IMR-90 (cell line): ENCODE measurements around the gene CHPF. TPM values are rescaled to one million over a fixed set of nuclear protein-coding genes. Genes with fewer than 3 reads are reported as not detected.

Source experiments
- ATAC-seq: fragments of 200-7000 bp; cut with Tn5 transposase; 2 replicates; pipeline ENCODE4 v1.9.1; 2020; ENCODE audit warnings: low read depth, mild to moderate bottlenecking, moderate library complexity
- BruUV-seq: library from RNA; stranded (reverse); fragments of 400-500 nt; replicated peaks from 2 replicates; lab custom pipeline; 2021; lab: Mats Ljungman, UMichigan
- CTCF ChIA-PET: fragments of 300-600 bp; formaldehyde crosslinking; extraction: SDS; loops from one replicate; lab custom pipeline; 2021; ENCODE audit warnings: antibody characterized with exemption; lab: Yijun Ruan, JAX
- POLR2A ChIA-PET: fragments of 300-600 bp; sonication (Branson Sonifier 250); formaldehyde crosslinking; loops from one replicate; lab custom pipeline; 2022; ENCODE audit warnings: antibody characterized with exemption; ENCODE audit not compliant: unreplicated experiment; lab: Charles Lee
- DNase-seq: peaks from one replicate; pipeline ENCODE4 v3.0.0; 2013
- H2AFZ ChIP-seq: replicated peaks from 2 replicates; pipeline ENCODE3; 2013; ENCODE audit warnings: low read length, mild to moderate bottlenecking; ENCODE audit not compliant: poor library complexity
- H2AK5ac ChIP-seq: 2 replicates; pipeline ENCODE4 v1.6.1; 2013; ENCODE audit warnings: low read depth, low read length, inconsistent platforms
- H2AK9ac ChIP-seq: replicated peaks from 2 replicates; pipeline ENCODE3; 2013; ENCODE audit warnings: mild to moderate bottlenecking, low read depth, low read length, moderate library complexity; ENCODE audit not compliant: poor library complexity
- H2BK120ac ChIP-seq: 2 replicates; pipeline ENCODE4 v1.6.1; 2013; ENCODE audit warnings: low read depth, low read length, inconsistent platforms
- H2BK15ac ChIP-seq: 3 replicates; pipeline ENCODE4 v1.6.1; 2013; ENCODE audit warnings: low read depth, low read length, inconsistent platforms
- H2BK20ac ChIP-seq: 2 replicates; pipeline ENCODE4 v1.6.1; 2013; ENCODE audit warnings: low read depth, mild to moderate bottlenecking, inconsistent platforms, low read length, moderate library complexity
- H2BK5ac ChIP-seq: 2 replicates; pipeline ENCODE4 v1.6.1; 2013; ENCODE audit warnings: mild to moderate bottlenecking, low read depth, low read length, inconsistent platforms; ENCODE audit not compliant: poor library complexity, severe bottlenecking
- H3K14ac ChIP-seq: replicated peaks from 2 replicates; pipeline ENCODE4 v1.6.1; 2013; ENCODE audit warnings: low read depth, low read length, inconsistent platforms
- H3K18ac ChIP-seq: 2 replicates; pipeline ENCODE4 v1.6.1; 2013; ENCODE audit warnings: low read depth, low read length, control low read depth
- H3K23ac ChIP-seq: 2 replicates; pipeline ENCODE4 v1.6.1; 2013; ENCODE audit warnings: low read depth, low read length, inconsistent platforms
- H3K27ac ChIP-seq: 2 replicates; pipeline ENCODE4 v1.5.1; 2013; ENCODE audit warnings: mild to moderate bottlenecking, control low read depth, low read length; ENCODE audit not compliant: insufficient read depth
- H3K27me3 ChIP-seq: 2 replicates; pipeline ENCODE4 v1.6.1; 2013; ENCODE audit warnings: low read length; ENCODE audit not compliant: control insufficient read depth, insufficient read depth
- H3K36me3 ChIP-seq: 2 replicates; pipeline ENCODE4 v1.6.1; 2013; ENCODE audit warnings: low read length, mixed read lengths; ENCODE audit not compliant: control insufficient read depth, insufficient read depth
- H3K4ac ChIP-seq: 2 replicates; pipeline ENCODE4 v1.6.1; 2013; ENCODE audit warnings: low read depth, low read length, inconsistent platforms
- H3K4me1 ChIP-seq: 2 replicates; pipeline ENCODE4 v1.6.1; 2013; ENCODE audit warnings: low read length, mixed read lengths; ENCODE audit not compliant: control insufficient read depth, insufficient read depth
- H3K4me2 ChIP-seq: 2 replicates; pipeline ENCODE4 v1.6.1; 2013; ENCODE audit warnings: low read depth, mild to moderate bottlenecking, control low read depth, low read length, moderate library complexity
- H3K4me3 ChIP-seq: 2 replicates; pipeline ENCODE4 v1.5.1; 2013; ENCODE audit warnings: low read depth, mild to moderate bottlenecking, control low read depth, low read length, moderate library complexity; ENCODE audit not compliant: insufficient read depth
- H3K56ac ChIP-seq: 2 replicates; pipeline ENCODE4 v1.6.1; 2013; ENCODE audit warnings: low read length, inconsistent platforms; ENCODE audit not compliant: insufficient read depth; ENCODE audit errors: extremely low read depth
- H3K79me1 ChIP-seq, 2 experiments: 2 replicates each; pipeline ENCODE4 v1.6.1; 2013; ENCODE audit warnings: low read length in 2 of 2, inconsistent platforms in 1 of 2, low read depth in 1 of 2
- H3K9ac ChIP-seq: 2 replicates; pipeline ENCODE4 v1.6.1; 2013; ENCODE audit warnings: low read depth, low read length, control low read depth
- H3K9me1 ChIP-seq: 2 replicates; pipeline ENCODE4 v1.6.1; 2013; ENCODE audit warnings: low read length, inconsistent platforms; ENCODE audit not compliant: insufficient read depth
- H3K9me3 ChIP-seq: 2 replicates; pipeline ENCODE4 v1.6.1; 2013; ENCODE audit warnings: low read length; ENCODE audit not compliant: control insufficient read depth, insufficient read depth
- H4K20me1 ChIP-seq: 2 replicates; pipeline ENCODE4 v1.6.1; 2013; ENCODE audit warnings: low read length, inconsistent platforms; ENCODE audit not compliant: insufficient read depth
- H4K5ac ChIP-seq: 2 replicates; pipeline ENCODE4 v1.6.1; 2013; ENCODE audit warnings: mild to moderate bottlenecking, low read depth, low read length, control low read depth
- H4K8ac ChIP-seq, 2 experiments: 2 replicates each; pipeline ENCODE4 v1.6.1; 2013; ENCODE audit warnings: low read depth in 2 of 2, low read length in 2 of 2, control low read depth in 1 of 2, inconsistent platforms in 1 of 2
- H4K91ac ChIP-seq: 2 replicates; pipeline ENCODE4 v1.6.1; 2013; ENCODE audit warnings: low read depth, low read length, inconsistent platforms; ENCODE audit not compliant: insufficient read depth
- CTCF ChIP-seq: conservative IDR thresholded peaks from 2 replicates; pipeline ENCODE4 v1.5.1; 2012; ENCODE audit warnings: mild to moderate bottlenecking, low read depth, low read length, improper control_type of control experiment
- MXI1 ChIP-seq: IDR thresholded peaks from 2 replicates; pipeline ENCODE4 v1.6.1; 2012; ENCODE audit warnings: low read depth, mild to moderate bottlenecking, low read length, moderate library complexity, borderline replicate concordance
- NFE2L2 ChIP-seq: fragments of 150-350 bp; IDR thresholded peaks from 2 replicates; pipeline ENCODE4 v1.6.1; 2016; ENCODE audit warnings: low read depth, mild to moderate bottlenecking, low read length
- RAD21 ChIP-seq: IDR thresholded peaks from 2 replicates; pipeline ENCODE4 v1.6.1; 2012; ENCODE audit warnings: low read length, improper control_type of control experiment
- SMC3 ChIP-seq: fragments of 150-350 bp; IDR thresholded peaks from 2 replicates; pipeline ENCODE4 v1.6.1; 2016; ENCODE audit warnings: low read depth, mild to moderate bottlenecking, antibody characterized with exemption, low read length, moderate library complexity
- WGBS, 2 experiments: methylation state at CpG; one replicate each; pipeline versions ENCODE4 v1.1.5 to v1.1.7; 2013; ENCODE audit warnings: missing lambda C conversion rate in 2 of 2; ENCODE audit not compliant: insufficient read length in 1 of 2; ENCODE audit errors: extremely low coverage in 2 of 2; 5-methylcytosine and 5-hydroxymethylcytosine counted together
- dilution Hi-C: fragments of 300-500 bp; cut with HindIII; formaldehyde crosslinking; loops from one replicate; pipeline ENCODE4 v1.14.3; 2018; ENCODE audit warnings: low sequenced_read_pairs; ENCODE audit not compliant: unreplicated experiment
- in situ Hi-C: fragments of 300-500 bp; cut with MboI; formaldehyde crosslinking; loops from 3 replicates; pipeline ENCODE4 v1.14.3; 2019; ENCODE audit warnings: low sequenced_read_pairs, inconsistent platforms, mixed read lengths
- intact Hi-C: fragments of 100-400 bp; cut with micrococcal nuclease; formaldehyde crosslinking; loops from 2 replicates; pipeline ENCODE4 v1.10.0; 2022
- polyA plus RNA-seq, 3 experiments: library from polyadenylated mRNA; depleted of rRNA; stranded (reverse); fragments of >200 nt; gene quantifications; 2 replicates each; pipeline ENCODE4 v1.2.3, GENCODE V29; 2012; ENCODE audit warnings: low replicate concordance in 1 of 3
- total RNA-seq: library from RNA; depleted of rRNA; stranded (reverse); fragments of >200 nt; gene quantifications from 2 replicates; pipeline ENCODE4 v1.2.3, GENCODE V29; 2012

CHPF gene
- total and polyA plus RNA-seq, 2 of the 4 experiments (the other 2 are of a cell fraction) = 24.0 to 115 TPM

GRCh38 chr2:219570194-219570923 lies 26.8 kb upstream of the CHPF start:
- Histone ChIP-seq H3K79me1 (peaks cover 11 to 18% of the 10 kb centered on the region in 2 experiments), H2BK5ac (peak overlapping the region; percentile 81), H2AK9ac (peak overlapping the region; percentile 94), H3K14ac (no peak overlapping the region; the same call in 1 of the 2 replicates), H3K4me1 (peaks cover 10% of the 10 kb centered on the region), H4K8ac (peak overlapping the region; percentile 67 to 82), H2BK20ac (no peak overlapping the region), H3K9me3 (no peaks in the 10 kb centered on the region), H2BK15ac (no peak overlapping the region), H2AK5ac (peak overlapping the region; percentile 66; the same call in 1 of the 2 replicates), H3K4me3 (peak overlapping the region; percentile 94), H4K5ac (peak overlapping the region; percentile 33), H3K56ac (no peak overlapping the region), H2AFZ (peak overlapping the region; percentile 97), H3K4ac (peak overlapping the region; percentile 86), H3K27me3 (peaks cover 2% of the 10 kb centered on the region; the same call in 1 of the 2 replicates), H3K27ac (peak overlapping the region; percentile 94), H3K9ac (peak overlapping the region; percentile 92), H3K23ac (no peak overlapping the region), H2BK120ac (0 out of 2 replicates have a peak overlapping the region, but pooled peaks have one; percentile 8), H3K36me3 (peaks cover 15% of the 10 kb centered on the region; the same call in 1 of the 2 replicates), H4K91ac (no peak overlapping the region; the same call in 1 of the 2 replicates), H3K18ac (no peak overlapping the region), H4K20me1 (peaks cover 8% of the 10 kb centered on the region; the same call in 1 of the 2 replicates), H3K4me2 (peak overlapping the region; percentile 75), H3K9me1 (peaks cover 8% of the 10 kb centered on the region; the same call in 1 of the 2 replicates)
- no peak for TF ChIP-seq RAD21
- no peak for TF ChIP-seq SMC3
- TF ChIP-seq NFE2L2 = no peak
- TF ChIP-seq MXI1 = no peak
- 0 out of 2 replicates have a peak, but pooled peaks have one; percentile 6 for TF ChIP-seq CTCF
- DNase-seq = peak; percentile 19
- no TSS peak for BruUV-seq
- intact Hi-C loops (no loop called here), dilution Hi-C loops (no loop called here), in situ Hi-C loops (no loop called here)
- CTCF ChIA-PET = no interaction called here
- 10% methylated on average over 59 of the region's 95 CpGs; no CpG with 5 or more reads in 1 of the 2 experiments for WGBS, 2 experiments
- POLR2A ChIA-PET = no interaction called here
- ATAC-seq = peak; percentile 60
